GM18951 (cell line): ENCODE data around the gene ATP1A1.

ENCODE experiments used
- POLR2A ChIP-seq: IDR thresholded peaks from 4 replicates; pipeline ENCODE4 v1.6.1; 2011; ENCODE audit warnings: mild to moderate bottlenecking; ENCODE audit not compliant: insufficient read length, insufficient read depth; ENCODE audit errors: extremely low read depth
- in situ Hi-C: fragments of 300-500 bp; cut with MboI; formaldehyde crosslinking; loops from one replicate; pipeline ENCODE4 v1.12.0; 2022; ENCODE audit warnings: low sequenced_read_pairs, mixed read lengths, inconsistent platforms; ENCODE audit not compliant: unreplicated experiment

Gene ATP1A1

DNA sequence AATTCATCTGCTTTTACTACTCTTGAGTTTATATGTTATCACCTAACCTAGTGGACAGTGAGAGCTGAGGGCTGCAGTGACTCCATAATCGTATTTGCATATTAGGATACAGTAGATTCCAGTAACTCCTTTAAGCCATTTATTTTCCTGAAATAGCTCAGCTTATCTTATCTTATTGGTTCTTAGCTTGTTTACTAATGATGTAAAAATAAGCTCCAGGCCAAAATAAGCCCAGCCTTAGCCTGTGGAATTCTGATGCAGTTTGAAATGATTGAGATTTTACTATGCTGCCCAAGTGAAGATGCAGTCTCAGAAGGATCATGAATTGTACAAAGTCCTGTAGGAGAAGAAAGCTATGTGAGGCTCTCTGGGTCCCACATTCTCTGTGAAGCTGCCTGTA is 18.1 kb downstream of the ATP1A1 start:
- in situ Hi-C loops: no loop called here
- TF ChIP-seq POLR2A: no peak

DNA sequence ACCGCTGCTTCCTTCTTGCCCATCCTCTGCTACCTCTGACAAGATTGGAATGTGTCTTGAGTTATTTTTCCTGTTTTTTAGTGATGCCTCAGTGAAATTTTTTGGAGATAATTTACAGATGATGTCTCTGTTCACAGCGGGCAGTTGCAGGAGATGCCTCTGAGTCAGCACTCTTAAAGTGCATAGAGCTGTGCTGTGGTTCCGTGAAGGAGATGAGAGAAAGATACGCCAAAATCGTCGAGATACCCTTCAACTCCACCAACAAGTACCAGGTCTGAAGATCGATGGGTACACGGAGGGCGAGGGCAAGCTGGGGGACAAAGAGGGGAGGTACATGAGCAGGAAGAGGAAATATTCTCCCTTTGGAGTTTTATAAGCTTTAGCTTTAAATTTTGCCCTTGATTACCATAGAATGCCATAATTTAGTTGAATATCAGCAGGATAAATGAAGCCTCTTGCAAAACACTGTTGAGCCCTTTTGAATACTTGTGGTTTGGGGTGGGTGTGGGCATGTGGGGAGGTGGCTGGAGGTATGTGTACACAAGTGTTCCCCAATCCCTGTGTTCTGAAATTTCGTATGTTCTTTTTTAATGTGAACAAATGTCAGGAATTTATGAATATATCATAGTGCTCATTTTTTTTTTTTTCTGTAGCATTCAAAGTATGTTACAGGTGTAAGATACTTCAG is 19.8 kb downstream of the ATP1A1 start:
- TF ChIP-seq POLR2A: no peak
- in situ Hi-C loops: no loop called here

DNA sequence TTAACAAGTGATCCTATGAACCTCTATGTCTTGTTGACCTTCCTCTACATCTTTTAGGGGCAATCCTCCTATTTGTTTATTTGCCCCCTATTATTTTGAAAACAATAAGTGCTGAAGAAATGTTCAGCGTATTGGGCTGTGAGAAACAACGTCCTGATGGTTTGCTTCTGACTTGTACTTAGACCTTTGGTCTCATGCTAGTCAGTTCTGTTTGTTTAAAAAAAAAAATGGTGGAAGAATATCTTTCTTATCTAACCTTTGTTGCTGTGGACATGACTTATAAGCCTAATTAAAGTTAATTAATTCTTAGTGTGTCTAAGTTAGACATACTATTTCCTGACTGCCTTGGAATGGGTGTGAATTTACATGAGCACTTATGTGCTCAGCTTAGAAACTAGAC is 20.7 kb downstream of the ATP1A1 start:
- in situ Hi-C loops: no loop called here
- TF ChIP-seq POLR2A: no peak

DNA sequence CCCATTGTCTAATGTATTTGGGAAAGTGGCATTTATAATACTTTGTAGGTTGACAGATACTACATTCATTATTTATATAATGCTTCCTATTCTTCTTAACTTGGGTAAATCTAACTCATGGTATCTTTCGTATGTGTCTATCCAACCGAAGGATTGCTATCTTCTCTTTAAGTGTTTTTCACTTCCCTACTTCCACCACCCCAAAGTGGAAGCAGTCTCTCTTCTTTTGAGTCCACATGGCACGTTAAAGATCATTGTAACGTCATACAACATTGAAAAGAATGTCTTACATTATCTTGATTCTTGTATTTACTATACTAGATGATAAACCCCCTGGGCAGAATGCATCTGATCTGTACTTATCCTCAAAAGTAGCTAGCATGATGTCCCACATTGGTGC is 21.2 kb downstream of the ATP1A1 start:
- in situ Hi-C loops: no loop called here
- no peak for TF ChIP-seq POLR2A

DNA sequence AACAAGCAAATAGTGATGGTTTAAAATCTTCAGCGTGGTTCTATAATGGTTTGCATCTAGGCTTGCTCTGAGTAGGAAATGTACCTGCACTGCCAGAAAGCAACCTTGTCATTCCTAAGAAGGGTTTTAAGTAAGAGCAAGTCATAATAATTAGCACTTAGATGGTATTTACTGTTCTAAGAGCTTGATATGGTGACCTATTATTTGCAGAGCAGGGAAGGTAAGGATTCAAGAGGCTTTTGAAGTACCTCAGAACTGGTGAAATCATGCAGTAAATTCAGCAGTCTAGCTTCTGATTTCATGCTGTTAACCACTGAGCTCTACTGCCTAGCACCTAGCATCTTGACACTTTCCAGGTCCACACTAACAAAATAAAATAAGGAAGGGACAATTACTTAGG is 23.7 kb downstream of the ATP1A1 start:
- in situ Hi-C loops: no loop called here
- TF ChIP-seq POLR2A: no peak

DNA sequence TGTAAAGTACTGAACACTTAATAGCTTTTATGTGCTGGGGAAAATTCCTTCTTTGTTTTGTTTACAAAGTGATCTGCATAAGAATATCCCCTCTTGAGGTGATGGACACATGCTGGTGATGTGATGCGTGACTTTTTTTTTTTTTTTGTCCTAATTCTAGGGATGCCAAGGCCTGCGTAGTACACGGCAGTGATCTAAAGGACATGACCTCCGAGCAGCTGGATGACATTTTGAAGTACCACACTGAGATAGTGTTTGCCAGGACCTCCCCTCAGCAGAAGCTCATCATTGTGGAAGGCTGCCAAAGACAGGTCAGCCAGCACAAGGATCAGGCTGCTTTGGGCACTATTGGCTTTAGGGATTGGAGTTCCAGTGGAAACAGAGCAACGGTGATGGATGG is 24.7 kb downstream of the ATP1A1 start:
- TF ChIP-seq POLR2A: no peak
- in situ Hi-C loops: no loop called here

DNA sequence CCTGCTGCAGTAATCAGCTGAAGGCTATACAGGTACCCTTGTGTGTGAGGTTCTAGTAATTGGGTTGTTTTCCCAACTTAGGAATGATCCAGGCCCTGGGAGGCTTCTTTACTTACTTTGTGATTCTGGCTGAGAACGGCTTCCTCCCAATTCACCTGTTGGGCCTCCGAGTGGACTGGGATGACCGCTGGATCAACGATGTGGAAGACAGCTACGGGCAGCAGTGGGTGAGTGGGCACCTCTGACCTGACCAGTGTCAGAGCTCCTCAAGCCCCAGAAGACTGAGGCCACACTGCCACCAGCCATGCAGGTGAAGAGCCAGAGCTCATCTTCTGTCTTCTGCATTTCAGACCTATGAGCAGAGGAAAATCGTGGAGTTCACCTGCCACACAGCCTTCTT is 27.7 kb downstream of the ATP1A1 start:
- no peak for TF ChIP-seq POLR2A
- in situ Hi-C loops: no loop called here

DNA sequence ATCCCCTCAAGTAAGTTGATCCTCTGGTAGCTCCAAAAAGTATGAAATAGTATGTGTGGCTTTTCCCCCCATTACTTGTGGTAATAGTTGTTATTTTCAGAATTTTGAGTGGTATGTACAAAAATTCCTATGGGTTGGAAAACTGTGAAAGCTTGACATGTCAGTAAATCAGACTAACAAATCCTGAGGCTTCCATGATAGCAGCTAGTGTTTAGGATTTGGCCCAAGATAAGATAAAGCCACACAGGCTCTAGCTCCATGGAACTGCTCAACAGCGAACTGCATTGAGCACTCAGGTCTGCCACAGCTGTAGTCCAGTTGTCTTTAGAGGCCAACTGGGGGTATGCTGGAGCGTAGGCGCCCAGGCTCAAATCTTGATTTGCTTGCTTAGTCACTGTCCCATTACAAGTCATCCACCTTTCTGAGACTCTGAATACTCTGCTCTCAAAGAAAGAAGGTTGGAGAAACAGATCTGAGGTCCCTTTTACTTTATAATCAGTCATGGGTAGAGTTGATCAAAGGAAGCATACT is 28.7 kb downstream of the ATP1A1 start:
- in situ Hi-C loops: no loop called here
- TF ChIP-seq POLR2A: no peak

DNA sequence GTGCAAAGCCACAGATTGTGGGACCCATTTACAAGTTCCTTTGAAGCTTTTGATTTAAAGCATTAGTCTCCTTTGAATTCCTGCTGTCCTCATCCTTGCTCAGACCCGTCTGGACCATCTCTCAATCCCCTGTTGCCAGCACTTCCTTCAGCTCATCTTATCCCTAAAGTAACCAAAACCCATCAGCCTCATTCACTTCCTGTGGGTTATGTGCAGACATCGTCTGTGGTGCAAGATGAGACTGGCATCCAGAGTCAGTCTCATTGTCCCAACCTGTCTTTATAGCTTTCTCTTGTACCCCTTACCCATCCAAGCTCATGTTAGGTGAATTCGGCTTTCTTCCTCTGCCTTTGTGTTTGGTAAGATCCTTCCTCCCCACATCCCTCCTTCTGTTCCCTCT is 29.3 kb downstream of the ATP1A1 start:
- in situ Hi-C loops: no loop called here
- TF ChIP-seq POLR2A: no peak

DNA sequence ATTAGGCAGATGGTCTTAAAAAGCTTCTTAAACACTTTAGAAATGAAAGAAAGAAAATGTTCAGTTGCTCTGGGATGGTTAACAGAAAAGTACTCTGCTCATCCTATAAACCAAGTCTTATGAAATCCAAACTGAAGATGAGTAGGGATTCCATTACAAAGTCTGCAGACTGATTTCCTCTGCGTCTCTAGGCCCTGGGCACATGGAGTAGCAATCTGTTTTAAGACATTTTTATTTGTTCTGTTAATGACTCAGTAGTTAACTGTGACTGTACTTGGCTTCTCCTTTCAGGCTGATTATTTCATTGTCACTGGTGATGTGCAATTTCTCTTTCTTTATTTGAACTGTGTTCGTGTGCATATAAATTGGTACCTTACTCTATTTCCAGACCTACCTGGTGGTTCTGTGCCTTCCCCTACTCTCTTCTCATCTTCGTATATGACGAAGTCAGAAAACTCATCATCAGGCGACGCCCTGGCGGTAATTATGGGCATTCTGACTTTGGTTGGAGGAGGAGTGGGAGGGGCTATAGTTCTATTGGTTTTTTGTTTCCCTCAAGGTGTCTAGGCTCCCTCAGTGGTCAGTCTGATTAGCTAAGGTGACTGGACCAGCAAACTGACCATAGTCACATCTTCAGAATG is 30.6 kb downstream of the ATP1A1 start:
- in situ Hi-C loops: no loop called here
- TF ChIP-seq POLR2A: no peak

DNA sequence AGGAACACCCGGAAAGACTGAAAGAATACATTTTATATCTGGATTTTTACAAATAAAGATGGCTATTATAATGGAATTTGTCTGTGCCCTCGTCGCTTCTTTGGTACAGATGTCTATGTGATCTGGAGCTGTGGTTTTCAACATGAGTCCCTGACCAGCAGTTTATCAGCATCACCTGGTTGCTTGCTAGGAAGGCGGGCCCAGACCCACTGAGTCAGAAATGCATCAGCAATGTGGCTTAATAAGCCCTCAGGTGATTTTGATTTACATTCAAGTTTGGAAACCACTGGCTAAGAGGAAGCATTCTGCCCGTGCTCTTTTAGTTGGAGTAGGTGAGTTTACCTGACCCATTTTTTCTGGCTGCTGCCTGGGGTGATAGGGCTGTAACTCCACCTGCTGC is 31.7 kb downstream of the ATP1A1 start:
- no peak for TF ChIP-seq POLR2A
- in situ Hi-C loops: no loop called here

DNA sequence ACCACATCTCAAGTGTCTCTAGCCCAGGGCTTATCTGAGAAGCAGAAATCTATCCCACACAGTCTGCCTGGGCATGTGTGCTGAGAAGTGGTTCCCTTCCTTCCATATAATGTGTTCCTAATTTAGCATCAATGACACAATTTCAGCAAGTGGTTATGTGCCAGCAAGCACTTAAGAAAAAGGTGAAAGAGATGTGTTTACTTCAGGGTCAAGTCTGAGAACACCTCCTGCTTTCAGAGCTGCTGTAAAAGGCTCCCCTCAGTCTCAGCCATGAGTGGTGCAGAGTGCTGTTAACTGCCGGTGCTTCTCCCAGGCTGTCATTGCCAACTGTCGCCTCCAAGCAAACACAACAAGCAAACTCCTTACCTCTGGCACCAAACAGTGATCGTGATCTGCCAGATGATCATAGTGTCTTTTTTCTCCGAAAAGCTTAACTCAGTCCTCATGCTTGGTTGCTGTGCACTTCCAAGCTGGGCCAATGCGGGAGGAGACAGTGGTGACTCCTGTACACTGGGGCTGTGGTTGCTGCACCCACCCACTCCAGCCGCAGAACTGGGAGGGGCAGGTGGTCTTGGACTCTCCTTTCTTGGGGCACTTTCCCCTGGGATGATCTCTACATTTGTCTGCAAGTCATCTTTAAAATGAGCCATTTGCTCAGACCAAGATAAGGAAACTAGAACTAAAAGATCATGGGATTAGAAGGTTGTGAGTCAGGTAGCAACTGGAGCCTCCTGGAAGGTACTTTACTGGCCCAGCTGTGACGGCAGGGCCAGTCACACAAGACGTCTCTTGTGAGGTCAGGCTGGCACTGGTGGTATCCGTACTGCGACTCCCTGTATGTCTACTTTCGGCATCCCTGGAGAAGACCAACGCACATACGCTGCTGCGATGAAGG is 32.4 kb downstream of the ATP1A1 start:
- TF ChIP-seq POLR2A: no peak

DNA sequence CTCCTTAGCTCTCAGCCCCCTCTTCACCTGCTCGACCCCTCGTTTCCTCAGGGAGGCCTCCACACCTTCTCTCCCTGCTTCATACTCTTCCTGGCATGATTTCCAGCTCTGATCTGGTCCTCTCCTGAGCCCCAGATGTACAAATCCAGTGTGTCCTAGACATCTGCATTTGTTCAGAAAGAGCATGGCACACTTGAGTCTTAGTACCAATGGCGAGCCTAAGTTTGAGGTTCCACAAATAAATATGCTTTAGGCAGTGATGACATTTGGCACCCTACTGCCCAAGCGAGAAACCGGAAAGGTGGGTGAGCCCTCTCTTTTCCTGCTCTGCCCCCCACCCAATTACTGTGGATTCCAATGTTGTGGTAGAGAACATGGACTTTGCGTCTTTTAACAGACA is 34.0 kb downstream of the ATP1A1 start:
- in situ Hi-C loops: no loop called here

More for the DNA sequence above, 32.4 kb downstream of the ATP1A1 start:
- in situ Hi-C loops: no loop called here

More for the DNA sequence above, 34.0 kb downstream of the ATP1A1 start:
- no peak for TF ChIP-seq POLR2A
